ENCODE results near the gene GDF2.

GRCh38 chr10:47353351-47353750 is 31.1 kb downstream of the GDF2 start:
- TF ChIP-seq CTCF (conservative IDR thresholded peaks at IDR 0.05; ENCODE audit: low read depth, low read length) (no peak), POLR2A (IDR thresholded peaks at IDR 0.05; ENCODE audit: low read depth, low read length) (no peak), FOS (IDR thresholded peaks at IDR 0.05; ENCODE audit: low read depth, low read length) (no peak), MAZ (IDR thresholded peaks at IDR 0.05; ENCODE audit: borderline replicate concordance, low read depth, low read length) (no peak), CEBPB (IDR thresholded peaks at IDR 0.05; ENCODE audit: low read depth, low read length) (no peak), ELK1 (IDR thresholded peaks at IDR 0.05; ENCODE audit: borderline replicate concordance, low read depth, low read length) (no peak), NFE2L2 (IDR thresholded peaks at IDR 0.05; ENCODE audit: low read depth, low read length) (no peak)
